H9 (cell line): ENCODE data around the gene SRC. TPM values are rescaled to one million over a fixed set of nuclear protein-coding genes. Genes with fewer than 3 reads are reported as not detected.

ENCODE experiments used
- DNase-seq: peaks from one replicate; pipeline ENCODE4 v3.0.0-alpha.2; 2017
- H2AFZ ChIP-seq: one replicate; pipeline ENCODE4 v1.6.1; 2013; ENCODE audit warnings: mild to moderate bottlenecking, low read length, control low read depth, moderate library complexity
- H2AK5ac ChIP-seq: 2 replicates; pipeline ENCODE4 v1.6.1; 2013; ENCODE audit warnings: low read length, control low read depth, mixed read lengths; ENCODE audit not compliant: insufficient read length
- H2BK120ac ChIP-seq: one replicate; pipeline ENCODE4 v1.6.1; 2013; ENCODE audit warnings: low read depth, mild to moderate bottlenecking, low read length, control low read depth, inconsistent platforms; ENCODE audit not compliant: poor library complexity, severe bottlenecking
- H2BK12ac ChIP-seq: 2 replicates; pipeline ENCODE4 v1.6.1; 2013; ENCODE audit warnings: low read length, control low read depth, mixed read lengths, low read depth; ENCODE audit not compliant: insufficient read length
- H2BK15ac ChIP-seq: 2 replicates; pipeline ENCODE4 v1.6.1; 2013; ENCODE audit warnings: low read depth, low read length, control low read depth
- H2BK20ac ChIP-seq: one replicate; pipeline ENCODE4 v1.6.1; 2013; ENCODE audit warnings: low read depth, mild to moderate bottlenecking, low read length, control low read depth, inconsistent platforms; ENCODE audit not compliant: poor library complexity, severe bottlenecking
- H2BK5ac ChIP-seq: 2 replicates; pipeline ENCODE4 v1.6.1; 2013; ENCODE audit warnings: low read length, control low read depth, mixed read lengths; ENCODE audit not compliant: insufficient read length
- H3K14ac ChIP-seq: 2 replicates; pipeline ENCODE4 v1.6.1; 2013; ENCODE audit warnings: low read length, control low read depth; ENCODE audit not compliant: insufficient read depth
- H3K18ac ChIP-seq: 2 replicates; pipeline ENCODE4 v1.6.1; 2013; ENCODE audit warnings: low read depth, mild to moderate bottlenecking, mixed read lengths, low read length, control low read depth; ENCODE audit not compliant: insufficient read length
- H3K23ac ChIP-seq: 2 replicates; pipeline ENCODE4 v1.6.1; 2013; ENCODE audit warnings: low read length, control low read depth, mixed read lengths, low read depth; ENCODE audit not compliant: insufficient read length
- H3K23me2 ChIP-seq: 2 replicates; pipeline ENCODE4 v1.6.1; 2013; ENCODE audit warnings: low read depth, mild to moderate bottlenecking, mixed read lengths, low read length, control low read depth; ENCODE audit not compliant: insufficient read length, poor library complexity, severe bottlenecking
- H3K27ac ChIP-seq: 2 replicates; pipeline ENCODE4 v1.5.1; 2013; ENCODE audit warnings: low read length, control low read depth, mixed read lengths, low read depth; ENCODE audit not compliant: insufficient read length
- H3K27me3 ChIP-seq: 2 replicates; pipeline ENCODE4 v1.6.1; 2013; ENCODE audit warnings: low read length, control low read depth, inconsistent platforms; ENCODE audit not compliant: insufficient read depth
- H3K4ac ChIP-seq: 2 replicates; pipeline ENCODE4 v1.6.1; 2013; ENCODE audit warnings: low read depth, mild to moderate bottlenecking, control low read depth, inconsistent platforms, low read length, moderate library complexity
- H3K4me1 ChIP-seq: 2 replicates; pipeline ENCODE4 v1.6.1; 2013; ENCODE audit warnings: low read length, control low read depth, inconsistent platforms; ENCODE audit not compliant: insufficient read depth
- H3K4me2 ChIP-seq: 2 replicates; pipeline ENCODE4 v1.6.1; 2013; ENCODE audit warnings: low read length, control low read depth, mixed read lengths; ENCODE audit not compliant: insufficient read length, insufficient read depth
- H3K56ac ChIP-seq: 2 replicates; pipeline ENCODE4 v1.6.1; 2013; ENCODE audit warnings: low read depth, mild to moderate bottlenecking, mixed read lengths, low read length, control low read depth; ENCODE audit not compliant: insufficient read length
- H3K79me1 ChIP-seq: 2 replicates; pipeline ENCODE4 v1.6.1; 2013; ENCODE audit warnings: low read depth, mild to moderate bottlenecking, moderate library complexity, low read length, control low read depth, inconsistent platforms; ENCODE audit not compliant: insufficient read depth, poor library complexity, severe bottlenecking
- H3K79me2 ChIP-seq: 2 replicates; pipeline ENCODE4 v1.6.1; 2013; ENCODE audit warnings: low read length, control low read depth, inconsistent platforms; ENCODE audit not compliant: insufficient read depth
- H3K9ac ChIP-seq: 2 replicates; pipeline ENCODE4 v1.6.1; 2013; ENCODE audit warnings: low read length, control low read depth, mixed read lengths; ENCODE audit not compliant: insufficient read length; ENCODE audit errors: extremely low read depth
- H3K9me3 ChIP-seq: one replicate; pipeline ENCODE4 v1.6.1; 2013; ENCODE audit warnings: low read depth, low read length, inconsistent platforms; ENCODE audit not compliant: control insufficient read depth
- H3T11ph ChIP-seq: one replicate; pipeline ENCODE4 v1.6.1; 2013; ENCODE audit warnings: mild to moderate bottlenecking, low read length, control low read depth, inconsistent platforms
- H4K20me1 ChIP-seq: one replicate; pipeline ENCODE4 v1.6.1; 2013; ENCODE audit not compliant: control insufficient read depth, insufficient read length, insufficient read depth
- H4K5ac ChIP-seq: 2 replicates; pipeline ENCODE4 v1.6.1; 2013; ENCODE audit warnings: low read depth, mild to moderate bottlenecking, mixed read lengths, low read length, control low read depth; ENCODE audit not compliant: insufficient read length
- H4K8ac ChIP-seq: replicated peaks from 2 replicates; pipeline ENCODE4 v1.6.1; 2013; ENCODE audit warnings: low read length, control low read depth, mixed read lengths, low read depth; ENCODE audit not compliant: insufficient read length
- H4K91ac ChIP-seq: 2 replicates; pipeline ENCODE4 v1.6.1; 2013; ENCODE audit warnings: low read depth, mild to moderate bottlenecking, moderate library complexity, mixed read lengths, low read length, control low read depth; ENCODE audit not compliant: insufficient read length
- H3K27ac Mint-ChIP-seq, 3 experiments: 2 replicates in 2 of 3; 3 replicates in 1 of 3; pipeline ENCODE4 v1.8.0; 2020 to 2021; ENCODE audit warnings: mixed read lengths in 3 of 3, mild to moderate bottlenecking in 1 of 3, moderate library complexity in 1 of 3
- H3K27me3 Mint-ChIP-seq: 2 replicates; pipeline ENCODE4 v1.8.0; 2021; ENCODE audit warnings: low read depth, mild to moderate bottlenecking, moderate library complexity, mixed read lengths
- H3K36me3 Mint-ChIP-seq, 3 experiments: 2 replicates in 2 of 3; 3 replicates in 1 of 3; pipeline ENCODE4 v1.8.0; 2020 to 2021; ENCODE audit warnings: low read depth in 3 of 3, mixed read lengths in 3 of 3; ENCODE audit not compliant: insufficient read depth in 1 of 3
- H3K4me1 Mint-ChIP-seq, 2 experiments: 2 replicates each; pipeline ENCODE4 v1.8.0; 2020; ENCODE audit warnings: mixed read lengths in 2 of 2
- H3K4me3 Mint-ChIP-seq, 2 experiments: 2 replicates in 1 of 2; 3 replicates in 1 of 2; pipeline ENCODE4 v1.8.0; 2020 to 2021; ENCODE audit warnings: mild to moderate bottlenecking in 2 of 2, mixed read lengths in 2 of 2, moderate library complexity in 1 of 2
- H3K9me3 Mint-ChIP-seq, 2 experiments: 2 replicates in 1 of 2; 3 replicates in 1 of 2; pipeline ENCODE4 v1.8.0; 2020; ENCODE audit warnings: mild to moderate bottlenecking in 2 of 2, mixed read lengths in 2 of 2, moderate library complexity in 1 of 2
- WGBS: extraction: QIAGEN DNeasy Blood & Tissue Kit; methylation state at CpG from one replicate; pipeline ENCODE4 v1.1.7; 2013; ENCODE audit warnings: missing lambda C conversion rate, low lambda C conversion rate, mixed read lengths; ENCODE audit not compliant: insufficient read length; ENCODE audit errors: extremely low coverage; 5-methylcytosine and 5-hydroxymethylcytosine counted together
- total RNA-seq: library from RNA; stranded (reverse); gene quantifications from 2 replicates; pipeline ENCODE4 v1.2.1, GENCODE V29; 2021
- TF ChIP-seq, protein P1 (sequence below): fragments of 200-600 bp; sonication (generic); conservative IDR thresholded peaks from 3 replicates; pipeline ENCODE4 v1.8.0; 2021; ENCODE audit warnings: antibody characterized with exemption, mild to moderate bottlenecking

Gene SRC
- total RNA-seq, 1 experiment from 2014 or later, result 44.5 TPM

DNA sequence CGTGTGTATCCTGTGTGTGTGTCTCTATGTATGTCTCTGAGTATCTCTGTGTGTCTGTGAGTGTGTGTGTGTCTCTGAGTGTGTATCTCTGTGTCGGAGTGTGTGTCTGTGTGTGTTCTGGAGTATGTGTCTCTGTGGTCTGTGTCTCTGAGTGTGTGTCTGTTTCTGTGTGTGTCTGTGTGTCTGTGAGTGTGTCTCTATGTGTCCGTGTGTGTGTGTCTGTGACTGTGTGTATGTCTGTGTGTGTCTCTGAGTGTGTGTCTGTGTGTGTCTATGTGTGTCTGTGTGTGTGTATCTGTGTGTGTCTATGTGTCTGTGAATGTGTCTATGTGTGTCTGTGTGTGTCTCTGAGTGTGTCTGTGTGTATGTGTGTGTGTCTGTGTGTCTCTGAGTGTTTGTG is 73.4 kb downstream of the SRC start:
- H3K9me3 Mint-ChIP-seq, result no peaks in the 10 kb centered on the region; a peak in 2 of 5 replicates
- TF ChIP-seq, protein P1, sequence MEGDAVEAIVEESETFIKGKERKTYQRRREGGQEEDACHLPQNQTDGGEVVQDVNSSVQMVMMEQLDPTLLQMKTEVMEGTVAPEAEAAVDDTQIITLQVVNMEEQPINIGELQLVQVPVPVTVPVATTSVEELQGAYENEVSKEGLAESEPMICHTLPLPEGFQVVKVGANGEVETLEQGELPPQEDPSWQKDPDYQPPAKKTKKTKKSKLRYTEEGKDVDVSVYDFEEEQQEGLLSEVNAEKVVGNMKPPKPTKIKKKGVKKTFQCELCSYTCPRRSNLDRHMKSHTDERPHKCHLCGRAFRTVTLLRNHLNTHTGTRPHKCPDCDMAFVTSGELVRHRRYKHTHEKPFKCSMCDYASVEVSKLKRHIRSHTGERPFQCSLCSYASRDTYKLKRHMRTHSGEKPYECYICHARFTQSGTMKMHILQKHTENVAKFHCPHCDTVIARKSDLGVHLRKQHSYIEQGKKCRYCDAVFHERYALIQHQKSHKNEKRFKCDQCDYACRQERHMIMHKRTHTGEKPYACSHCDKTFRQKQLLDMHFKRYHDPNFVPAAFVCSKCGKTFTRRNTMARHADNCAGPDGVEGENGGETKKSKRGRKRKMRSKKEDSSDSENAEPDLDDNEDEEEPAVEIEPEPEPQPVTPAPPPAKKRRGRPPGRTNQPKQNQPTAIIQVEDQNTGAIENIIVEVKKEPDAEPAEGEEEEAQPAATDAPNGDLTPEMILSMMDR, result no peak
- no peak for DNase-seq
- Histone ChIP-seq H3K23me2 (no peaks in the 10 kb centered on the region), H3K4me1 (peaks cover 7% of the 10 kb centered on the region; the same call in 1 of the 2 replicates), H3K9ac (no peak overlapping the region), H4K5ac (no peak overlapping the region), H4K20me1 (no peaks in the 10 kb centered on the region), H2AFZ (no peak overlapping the region), H2BK120ac (no peak overlapping the region), H4K91ac (no peak overlapping the region), H2BK12ac (no peak overlapping the region), H3K4me2 (no peak overlapping the region), H2BK5ac (no peak overlapping the region), H3K14ac (no peak overlapping the region), H2AK5ac (no peak overlapping the region), H3K9me3 (no peaks in the 10 kb centered on the region), H3K18ac (no peak overlapping the region), H3K23ac (no peak overlapping the region), H3K4ac (no peak overlapping the region), H3T11ph (no peak overlapping the region), H3K27me3 (no peaks in the 10 kb centered on the region; the same call in 1 of the 2 replicates), H3K56ac (no peak overlapping the region), H4K8ac (no peak overlapping the region), H3K79me1 (no peaks in the 10 kb centered on the region), H3K79me2 (no peaks in the 10 kb centered on the region), H2BK15ac (no peak overlapping the region), H3K27ac (no peak overlapping the region), H2BK20ac (no peak overlapping the region)
- peaks cover 36 to 42% of the 10 kb centered on the region in 2 experiments for H3K4me1 Mint-ChIP-seq
- H3K36me3 Mint-ChIP-seq, result no peaks in the 10 kb centered on the region; a peak in 1 of 7 replicates
- no peak overlapping the region for H3K27ac Mint-ChIP-seq
- WGBS, result no CpG with 5 or more reads among the region's 3 CpGs
- peaks cover 34% of the 10 kb centered on the region for H3K27me3 Mint-ChIP-seq
- H3K4me3 Mint-ChIP-seq, result no peak overlapping the region
